ENCODE data around the gene PUDP.

The PUDP gene

GRCh38 chrX:7068939-7069367 is 79.0 kb downstream of the PUDP start:
- no peak for DNase-seq (ENCODE audit: low read depth)

GRCh38 chrX:7067256-7067655 is 80.7 kb downstream of the PUDP start:
- no peaks in the 10 kb centered on the region for H3K4me1 ChIP-seq (ENCODE audit: control insufficient read depth, insufficient read depth, low read length)
- H3K4me3 ChIP-seq (ENCODE audit: low read length) = no peak overlapping the region
- no peak for DNase-seq (ENCODE audit: low read depth)
- H3K27me3 ChIP-seq (replicated peaks; ENCODE audit: control insufficient read depth, insufficient read depth, low read length) = no peaks in the 10 kb centered on the region
- H3K36me3 ChIP-seq (ENCODE audit: control insufficient read depth, insufficient read depth, low read length, severe bottlenecking) = no peaks in the 10 kb centered on the region
- H3K9ac ChIP-seq (ENCODE audit: low read length) = no peak overlapping the region
- no peaks in the 10 kb centered on the region for H3K9me3 ChIP-seq (ENCODE audit: control insufficient read depth, low read length)

More at GRCh38 chrX:7068939-7069367, 79.0 kb downstream of the PUDP start:
- Histone ChIP-seq H3K36me3 (ENCODE audit: control insufficient read depth, insufficient read depth, low read length, severe bottlenecking) (no peaks in the 10 kb centered on the region), H3K4me3 (ENCODE audit: low read length) (no peak overlapping the region), H3K9ac (ENCODE audit: low read length) (no peak overlapping the region), H3K4me1 (ENCODE audit: control insufficient read depth, insufficient read depth, low read length) (no peaks in the 10 kb centered on the region), H3K27me3 (replicated peaks; ENCODE audit: control insufficient read depth, insufficient read depth, low read length) (no peaks in the 10 kb centered on the region), H3K9me3 (ENCODE audit: control insufficient read depth, low read length) (no peaks in the 10 kb centered on the region)

GRCh38 chrX:7065473-7065872 is 82.5 kb downstream of the PUDP start:
- Histone ChIP-seq H3K4me3 (ENCODE audit: low read length) (no peak overlapping the region), H3K9me3 (ENCODE audit: control insufficient read depth, low read length) (no peaks in the 10 kb centered on the region), H3K4me1 (ENCODE audit: control insufficient read depth, insufficient read depth, low read length) (no peaks in the 10 kb centered on the region), H3K27me3 (replicated peaks; ENCODE audit: control insufficient read depth, insufficient read depth, low read length) (no peaks in the 10 kb centered on the region), H3K36me3 (ENCODE audit: control insufficient read depth, insufficient read depth, low read length, severe bottlenecking) (no peaks in the 10 kb centered on the region), H3K9ac (ENCODE audit: low read length) (no peak overlapping the region)
- no peak for DNase-seq (ENCODE audit: low read depth)

GRCh38 chrX:7062903-7063302 is 85.0 kb downstream of the PUDP start:
- DNase-seq (ENCODE audit: low read depth) = no peak
- no peaks in the 10 kb centered on the region for H3K27me3 ChIP-seq (replicated peaks; ENCODE audit: control insufficient read depth, insufficient read depth, low read length)
- H3K9me3 ChIP-seq (ENCODE audit: control insufficient read depth, low read length) = no peaks in the 10 kb centered on the region
- no peak overlapping the region for H3K4me3 ChIP-seq (ENCODE audit: low read length)
- peaks cover 11% of the 10 kb centered on the region for H3K36me3 ChIP-seq (ENCODE audit: control insufficient read depth, insufficient read depth, low read length, severe bottlenecking)
- no peak overlapping the region for H3K9ac ChIP-seq (ENCODE audit: low read length)
- no peaks in the 10 kb centered on the region for H3K4me1 ChIP-seq (ENCODE audit: control insufficient read depth, insufficient read depth, low read length)

GRCh38 chrX:7062276-7062675 is 85.7 kb downstream of the PUDP start:
- no peaks in the 10 kb centered on the region for H3K27me3 ChIP-seq (replicated peaks; ENCODE audit: control insufficient read depth, insufficient read depth, low read length)
- H3K4me3 ChIP-seq (ENCODE audit: low read length) = no peak overlapping the region
- no peak overlapping the region for H3K9ac ChIP-seq (ENCODE audit: low read length)
- no peak for DNase-seq (ENCODE audit: low read depth)
- H3K36me3 ChIP-seq (ENCODE audit: control insufficient read depth, insufficient read depth, low read length, severe bottlenecking) = peaks cover 14% of the 10 kb centered on the region
- H3K9me3 ChIP-seq (ENCODE audit: control insufficient read depth, low read length) = no peaks in the 10 kb centered on the region
- no peaks in the 10 kb centered on the region for H3K4me1 ChIP-seq (ENCODE audit: control insufficient read depth, insufficient read depth, low read length)

- Histone ChIP-seq H3K4me3 (ENCODE audit: low read length) (no peak overlapping the region), H3K4me1 (ENCODE audit: control insufficient read depth, insufficient read depth, low read length) (no peaks in the 10 kb centered on the region), H3K9ac (ENCODE audit: low read length) (no peak overlapping the region)
Observed at GRCh38 chrX:7061429-7061828, 86.5 kb downstream of the PUDP start.

GRCh38 chrX:7060444-7060843 is 87.5 kb downstream of the PUDP start:
- no peak for DNase-seq (ENCODE audit: low read depth)
- Histone ChIP-seq H3K4me3 (ENCODE audit: low read length) (no peak overlapping the region), H3K36me3 (ENCODE audit: control insufficient read depth, insufficient read depth, low read length, severe bottlenecking) (peaks cover 22% of the 10 kb centered on the region)

More at GRCh38 chrX:7061429-7061828, 86.5 kb downstream of the PUDP start:
- no peaks in the 10 kb centered on the region for H3K9me3 ChIP-seq (ENCODE audit: control insufficient read depth, low read length)
- DNase-seq (ENCODE audit: low read depth) = no peak
- H3K36me3 ChIP-seq (ENCODE audit: control insufficient read depth, insufficient read depth, low read length, severe bottlenecking) = peaks cover 21% of the 10 kb centered on the region
- H3K27me3 ChIP-seq (replicated peaks; ENCODE audit: control insufficient read depth, insufficient read depth, low read length) = no peaks in the 10 kb centered on the region

GRCh38 chrX:7059859-7060258 is 88.1 kb downstream of the PUDP start:
- Histone ChIP-seq H3K9ac (ENCODE audit: low read length) (no peak overlapping the region), H3K4me1 (ENCODE audit: control insufficient read depth, insufficient read depth, low read length) (no peaks in the 10 kb centered on the region), H3K36me3 (ENCODE audit: control insufficient read depth, insufficient read depth, low read length, severe bottlenecking) (peaks cover 22% of the 10 kb centered on the region), H3K9me3 (ENCODE audit: control insufficient read depth, low read length) (no peaks in the 10 kb centered on the region), H3K4me3 (ENCODE audit: low read length) (no peak overlapping the region), H3K27me3 (replicated peaks; ENCODE audit: control insufficient read depth, insufficient read depth, low read length) (no peaks in the 10 kb centered on the region)
- DNase-seq (ENCODE audit: low read depth) = no peak

More at GRCh38 chrX:7060444-7060843, 87.5 kb downstream of the PUDP start:
- Histone ChIP-seq H3K27me3 (replicated peaks; ENCODE audit: control insufficient read depth, insufficient read depth, low read length) (no peaks in the 10 kb centered on the region), H3K9ac (ENCODE audit: low read length) (no peak overlapping the region), H3K9me3 (ENCODE audit: control insufficient read depth, low read length) (no peaks in the 10 kb centered on the region), H3K4me1 (ENCODE audit: control insufficient read depth, insufficient read depth, low read length) (no peaks in the 10 kb centered on the region)

GRCh38 chrX:7059214-7059838 is 88.6 kb downstream of the PUDP start:
- peaks cover 22% of the 10 kb centered on the region for H3K36me3 ChIP-seq (ENCODE audit: control insufficient read depth, insufficient read depth, low read length, severe bottlenecking)
- no peaks in the 10 kb centered on the region for H3K4me1 ChIP-seq (ENCODE audit: control insufficient read depth, insufficient read depth, low read length)
- no peak overlapping the region for H3K4me3 ChIP-seq (ENCODE audit: low read length)
- H3K27me3 ChIP-seq (replicated peaks; ENCODE audit: control insufficient read depth, insufficient read depth, low read length) = no peaks in the 10 kb centered on the region
- H3K9ac ChIP-seq (ENCODE audit: low read length) = no peak overlapping the region
- H3K9me3 ChIP-seq (ENCODE audit: control insufficient read depth, low read length) = no peaks in the 10 kb centered on the region
- DNase-seq (ENCODE audit: low read depth) = no peak

GRCh38 chrX:7055386-7056137 is 92.4 kb downstream of the PUDP start:
- Histone ChIP-seq H3K36me3 (ENCODE audit: control insufficient read depth, insufficient read depth, low read length, severe bottlenecking) (peaks cover 22% of the 10 kb centered on the region), H3K4me3 (ENCODE audit: low read length) (no peak overlapping the region), H3K4me1 (ENCODE audit: control insufficient read depth, insufficient read depth, low read length) (no peaks in the 10 kb centered on the region), H3K9me3 (ENCODE audit: control insufficient read depth, low read length) (no peaks in the 10 kb centered on the region), H3K9ac (ENCODE audit: low read length) (no peak overlapping the region), H3K27me3 (replicated peaks; ENCODE audit: control insufficient read depth, insufficient read depth, low read length) (no peaks in the 10 kb centered on the region)
- no peak for DNase-seq (ENCODE audit: low read depth)

- H3K9me3 ChIP-seq (ENCODE audit: control insufficient read depth, low read length) = no peaks in the 10 kb centered on the region
- no peaks in the 10 kb centered on the region for H3K4me1 ChIP-seq (ENCODE audit: control insufficient read depth, insufficient read depth, low read length)
- no peaks in the 10 kb centered on the region for H3K27me3 ChIP-seq (replicated peaks; ENCODE audit: control insufficient read depth, insufficient read depth, low read length)
- no peak for DNase-seq (ENCODE audit: low read depth)
- H3K4me3 ChIP-seq (ENCODE audit: low read length) = no peak overlapping the region
- no peak overlapping the region for H3K9ac ChIP-seq (ENCODE audit: low read length)
- H3K36me3 ChIP-seq (ENCODE audit: control insufficient read depth, insufficient read depth, low read length, severe bottlenecking) = peaks cover 21% of the 10 kb centered on the region
Observed at GRCh38 chrX:7054219-7055216, 93.4 kb downstream of the PUDP start.

Data from adipocyte (in vitro differentiated cells).